ENCODE data around the gene CHIC2. TPM values are rescaled to one million over a fixed set of nuclear protein-coding genes. Genes with fewer than 3 reads are reported as not detected.

The CHIC2 gene
- total and polyA plus RNA-seq, 2 of the 4 experiments (the other 2 are of a cell fraction) = 20.4 to 26.3 TPM

DNA sequence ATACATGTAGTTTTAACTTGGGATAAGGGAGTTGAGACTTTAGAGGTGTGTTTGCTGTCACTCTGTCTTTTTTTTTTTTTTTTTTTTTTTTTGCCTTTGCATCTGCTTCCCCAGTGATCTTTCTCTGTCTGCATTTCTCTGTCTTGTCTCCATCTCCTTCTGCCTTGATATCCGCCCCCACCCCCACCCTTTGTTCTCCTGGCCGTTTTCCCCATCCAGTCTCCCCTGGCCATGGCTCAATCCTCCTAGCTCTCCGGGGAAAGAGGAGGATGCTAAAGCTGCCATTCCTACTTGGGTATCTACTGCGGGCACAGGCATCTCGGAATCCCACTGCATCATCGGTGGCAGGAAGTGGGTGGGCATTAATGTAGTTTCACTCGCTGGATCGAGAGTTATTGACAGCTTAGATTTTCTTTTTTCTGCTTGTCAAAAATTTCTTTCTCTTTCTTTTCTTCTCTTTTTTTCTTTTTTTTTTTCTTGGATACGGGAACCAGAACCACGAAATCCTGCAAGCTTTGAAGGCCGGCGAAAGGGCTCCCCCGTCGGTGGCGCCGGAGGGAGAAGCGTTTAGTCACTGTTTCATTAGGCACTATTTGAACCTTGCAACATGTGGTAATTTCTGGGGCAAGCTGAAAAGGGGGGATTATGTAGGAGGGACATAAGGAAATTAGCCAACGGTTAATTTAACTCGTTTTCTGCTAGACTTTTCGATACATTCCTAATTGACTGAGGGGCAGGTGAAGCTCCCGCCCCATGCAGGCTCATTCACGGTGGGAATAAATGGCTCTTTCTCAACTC lies 43.7 kb upstream of the CHIC2 start:
- Histone ChIP-seq H3K27me3 (ENCODE audit: control insufficient read depth, insufficient read depth, low read length) (peaks cover 10% of the 10 kb centered on the region), H3K23ac (ENCODE audit: low read depth, low read length) (no peak overlapping the region), H3K36me3 (ENCODE audit: control insufficient read depth, insufficient read depth, low read length) (no peaks in the 10 kb centered on the region), H4K8ac (ENCODE audit: low read depth in 2 of 2, low read length in 2 of 2) (no peak overlapping the region), H3K4ac (ENCODE audit: low read depth, low read length) (no peak overlapping the region), H4K5ac (ENCODE audit: low read depth, low read length) (no peak overlapping the region), H2AK5ac (ENCODE audit: low read depth, low read length) (no peak overlapping the region), H2BK120ac (ENCODE audit: low read depth, low read length) (no peak overlapping the region), H3K9me3 (ENCODE audit: control insufficient read depth, insufficient read depth, low read length) (no peaks in the 10 kb centered on the region), H3K4me1 (ENCODE audit: control insufficient read depth, insufficient read depth, low read length) (no peaks in the 10 kb centered on the region), H2BK5ac (ENCODE audit: low read depth, low read length, poor library complexity, severe bottlenecking) (no peak overlapping the region), H2AK9ac (replicated peaks; ENCODE audit: low read depth, low read length, poor library complexity) (no peak overlapping the region), H3K18ac (ENCODE audit: low read depth, low read length) (no peak overlapping the region), H3K9me1 (ENCODE audit: insufficient read depth, low read length) (no peaks in the 10 kb centered on the region; the same call in 1 of the 2 replicates), H2AFZ (replicated peaks; ENCODE audit: low read length, poor library complexity) (no peak overlapping the region), H3K14ac (replicated peaks; ENCODE audit: low read depth, low read length) (no peak overlapping the region), H4K20me1 (ENCODE audit: insufficient read depth, low read length) (no peaks in the 10 kb centered on the region), H3K4me2 (ENCODE audit: low read depth, low read length) (no peak overlapping the region), H3K79me1 (ENCODE audit: low read depth in 1 of 2, low read length in 2 of 2) (no peaks in the 10 kb centered on the region), H3K9ac (ENCODE audit: low read depth, low read length) (no peak overlapping the region), H3K4me3 (ENCODE audit: insufficient read depth, low read depth, low read length) (no peak overlapping the region), H3K56ac (ENCODE audit: extremely low read depth, insufficient read depth, low read length) (no peak overlapping the region), H4K91ac (ENCODE audit: insufficient read depth, low read depth, low read length) (no peak overlapping the region), H2BK20ac (ENCODE audit: low read depth, low read length) (no peak overlapping the region), H3K27ac (ENCODE audit: insufficient read depth, low read length) (no peak overlapping the region), H2BK15ac (ENCODE audit: low read depth, low read length) (no peak overlapping the region)
- DNase-seq (no peak), ATAC-seq (ENCODE audit: low read depth) (no peak)
- ChIA-PET POLR2A (ENCODE audit: unreplicated experiment) (no interaction called here), CTCF (interaction anchor here (0.7 to 1.3 kb wide), 2 partner anchors 13 to 15 kb away, joined by 4 to 5 read pairs; no protein-coding TSS in a partner anchor)
- dilution Hi-C loops (cut with HindIII; ENCODE audit: low sequenced_read_pairs, unreplicated experiment) (no loop called here), intact Hi-C loops (cut with micrococcal nuclease) (no loop called here), in situ Hi-C loops (cut with MboI; ENCODE audit: low sequenced_read_pairs) (no loop called here)
- BruUV-seq (replicated peaks) = no TSS peak
- TF ChIP-seq, protein P1, sequence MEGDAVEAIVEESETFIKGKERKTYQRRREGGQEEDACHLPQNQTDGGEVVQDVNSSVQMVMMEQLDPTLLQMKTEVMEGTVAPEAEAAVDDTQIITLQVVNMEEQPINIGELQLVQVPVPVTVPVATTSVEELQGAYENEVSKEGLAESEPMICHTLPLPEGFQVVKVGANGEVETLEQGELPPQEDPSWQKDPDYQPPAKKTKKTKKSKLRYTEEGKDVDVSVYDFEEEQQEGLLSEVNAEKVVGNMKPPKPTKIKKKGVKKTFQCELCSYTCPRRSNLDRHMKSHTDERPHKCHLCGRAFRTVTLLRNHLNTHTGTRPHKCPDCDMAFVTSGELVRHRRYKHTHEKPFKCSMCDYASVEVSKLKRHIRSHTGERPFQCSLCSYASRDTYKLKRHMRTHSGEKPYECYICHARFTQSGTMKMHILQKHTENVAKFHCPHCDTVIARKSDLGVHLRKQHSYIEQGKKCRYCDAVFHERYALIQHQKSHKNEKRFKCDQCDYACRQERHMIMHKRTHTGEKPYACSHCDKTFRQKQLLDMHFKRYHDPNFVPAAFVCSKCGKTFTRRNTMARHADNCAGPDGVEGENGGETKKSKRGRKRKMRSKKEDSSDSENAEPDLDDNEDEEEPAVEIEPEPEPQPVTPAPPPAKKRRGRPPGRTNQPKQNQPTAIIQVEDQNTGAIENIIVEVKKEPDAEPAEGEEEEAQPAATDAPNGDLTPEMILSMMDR (conservative IDR thresholded peaks at IDR 0.05; ENCODE audit: low read depth, low read length) = no peak
- TF ChIP-seq, protein P2, sequence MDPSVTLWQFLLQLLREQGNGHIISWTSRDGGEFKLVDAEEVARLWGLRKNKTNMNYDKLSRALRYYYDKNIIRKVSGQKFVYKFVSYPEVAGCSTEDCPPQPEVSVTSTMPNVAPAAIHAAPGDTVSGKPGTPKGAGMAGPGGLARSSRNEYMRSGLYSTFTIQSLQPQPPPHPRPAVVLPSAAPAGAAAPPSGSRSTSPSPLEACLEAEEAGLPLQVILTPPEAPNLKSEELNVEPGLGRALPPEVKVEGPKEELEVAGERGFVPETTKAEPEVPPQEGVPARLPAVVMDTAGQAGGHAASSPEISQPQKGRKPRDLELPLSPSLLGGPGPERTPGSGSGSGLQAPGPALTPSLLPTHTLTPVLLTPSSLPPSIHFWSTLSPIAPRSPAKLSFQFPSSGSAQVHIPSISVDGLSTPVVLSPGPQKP (IDR thresholded peaks at IDR 0.05; ENCODE audit: borderline replicate concordance, low read depth, low read length) = no peak
- 60% methylated on average over 8 of the region's 22 CpGs; no CpG with 5 or more reads in 1 of the 2 experiments for WGBS, 2 experiments (ENCODE audit: extremely low coverage in 2 of 2, insufficient read length in 1 of 2)
